DMS 273 treated with DMSO at 0.1 percent for 48 hours (cell line): ENCODE data around the gene HOMER3.
"Not testable (repeated sequence)": the region's sequence is repeated elsewhere in the genome, so short reads cannot be mapped to it uniquely, and the experiment has no call there.

Experiments
- DNase-seq: peaks from one replicate; lab custom pipeline; 2025; lab: John Stamatoyannopoulos, UW

HOMER3 gene

DNA sequence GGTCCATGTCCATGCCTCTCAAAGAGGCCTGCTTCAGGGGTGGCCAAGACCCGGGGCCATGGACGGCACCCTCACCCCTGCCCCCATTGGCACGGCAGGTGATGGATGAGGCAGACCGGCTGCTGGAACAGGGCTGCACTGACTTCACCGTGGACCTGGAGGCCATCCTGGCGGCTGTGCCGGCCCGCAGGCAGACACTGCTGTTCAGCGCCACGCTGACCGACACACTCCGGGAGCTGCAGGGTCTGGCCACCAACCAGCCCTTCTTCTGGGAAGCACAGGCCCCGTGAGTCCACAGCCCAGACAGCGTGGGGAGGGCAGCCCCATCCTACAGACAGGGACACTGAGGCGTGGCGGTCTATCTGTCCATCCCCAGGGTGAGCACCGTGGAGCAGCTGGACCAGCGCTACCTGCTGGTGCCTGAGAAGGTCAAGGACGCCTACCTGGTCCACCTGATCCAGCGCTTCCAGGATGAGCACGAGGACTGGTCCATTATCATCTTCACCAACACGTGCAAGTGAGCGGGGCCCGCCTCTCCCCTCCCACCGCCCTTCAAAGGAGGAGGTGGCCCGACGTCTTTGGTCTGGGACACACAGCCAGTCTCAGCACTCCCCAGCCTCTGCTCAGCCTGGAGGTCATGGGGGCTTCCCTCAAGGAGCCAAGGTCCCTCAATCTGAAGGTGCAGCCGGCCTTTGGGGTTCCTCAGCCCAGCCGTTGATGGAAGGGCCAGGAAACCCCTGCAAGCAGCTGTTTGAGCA, 18.6 kb downstream of the HOMER3 start:
- DNase-seq, result no peak

DNA sequence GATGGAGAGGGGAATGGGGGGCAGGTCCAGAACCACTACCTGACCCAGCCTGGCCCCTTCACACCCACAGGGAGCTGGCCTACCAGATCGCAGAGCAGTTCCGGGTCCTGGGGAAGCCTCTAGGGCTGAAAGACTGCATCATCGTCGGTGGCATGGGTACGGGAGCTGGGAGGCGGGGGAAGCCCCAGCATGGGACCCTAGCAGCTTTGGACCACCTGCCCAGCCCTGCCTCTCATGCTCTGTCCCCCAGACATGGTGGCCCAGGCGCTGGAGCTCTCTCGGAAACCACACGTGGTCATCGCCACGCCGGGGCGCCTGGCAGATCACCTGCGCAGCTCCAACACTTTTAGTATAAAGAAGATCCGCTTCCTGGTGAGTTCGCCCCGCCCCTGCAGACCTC, 19.4 kb downstream of the HOMER3 start:
- no peak for DNase-seq

DNA sequence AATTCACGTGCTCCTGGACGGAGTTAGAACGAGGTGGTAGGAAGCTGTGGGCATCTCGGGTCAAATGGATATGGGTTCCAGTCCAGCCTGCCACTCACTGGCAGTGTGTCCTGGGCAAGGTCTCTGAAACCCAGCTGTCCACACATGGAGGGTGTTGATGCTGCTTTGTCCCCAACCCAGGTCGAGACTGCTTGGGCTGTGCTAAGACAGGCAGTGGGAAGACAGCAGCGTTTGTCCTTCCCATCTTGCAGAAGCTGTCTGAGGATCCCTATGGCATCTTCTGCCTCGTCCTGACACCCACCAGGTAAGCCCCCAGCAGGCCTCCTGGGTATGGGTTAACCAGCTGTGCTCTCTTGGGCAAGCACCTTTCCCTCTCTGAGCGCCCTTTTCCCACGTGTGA, 20.6 kb downstream of the HOMER3 start:
- no peak for DNase-seq

DNA sequence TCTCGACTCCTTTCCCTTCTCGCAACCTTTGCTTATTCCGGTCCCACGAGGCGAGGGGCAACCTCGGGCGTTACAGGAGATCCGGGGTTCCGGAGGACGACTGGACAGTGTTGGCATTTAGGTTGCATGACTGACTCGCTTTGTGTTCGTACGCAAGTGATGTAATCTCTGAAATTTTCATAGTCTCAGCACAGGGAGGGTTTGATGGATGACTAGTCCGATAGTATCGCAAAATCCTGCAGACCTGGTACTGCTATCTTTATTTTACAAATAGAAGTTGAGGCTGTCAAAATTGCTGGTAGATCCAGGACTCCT, 21.2 kb downstream of the HOMER3 start:
- DNase-seq, result no peak

DNA sequence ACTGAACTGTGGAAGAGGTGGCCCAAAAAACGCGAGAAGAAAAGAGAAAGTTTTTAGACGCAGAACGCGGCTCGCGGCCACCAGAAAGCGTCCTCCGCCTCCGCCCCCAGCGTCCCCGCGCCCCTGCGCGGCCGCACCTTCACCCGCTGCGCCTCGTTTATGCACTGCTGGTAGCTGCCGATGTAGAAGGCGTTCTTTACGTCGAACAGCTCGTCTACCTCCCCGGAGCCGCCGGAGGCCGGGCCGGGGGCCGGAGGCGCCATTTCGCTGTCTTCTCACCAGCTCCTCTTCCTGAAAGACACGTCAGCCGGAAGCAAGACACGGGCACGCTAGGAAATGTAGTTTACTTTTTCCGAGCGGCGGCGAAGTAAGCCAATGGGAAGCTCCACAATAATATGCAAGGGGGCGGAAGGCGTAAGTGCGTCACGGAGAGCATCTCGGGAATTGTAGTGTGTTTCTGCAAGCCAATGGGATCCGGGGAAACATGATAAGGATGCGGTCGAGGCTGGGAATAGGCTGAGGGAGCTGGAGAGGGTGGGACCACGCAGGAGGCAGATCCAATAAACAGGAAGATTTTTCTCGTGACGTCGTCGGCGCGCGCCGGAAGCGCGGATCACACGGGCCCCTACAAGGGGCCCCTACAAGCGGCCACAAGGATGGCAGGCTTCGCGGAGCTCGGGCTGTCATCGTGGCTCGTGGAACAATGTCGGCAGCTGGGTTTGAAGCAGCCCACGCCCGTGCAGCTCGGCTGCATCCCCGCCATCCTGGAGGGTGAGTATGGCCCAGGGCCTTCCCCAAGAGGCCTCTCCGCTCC, 21.7 kb downstream of the HOMER3 start, which contains the start of the genes COPE and DDX49:
Gene COPE, minus strand, starts transcription at position 302 of the 814 bp plus-strand sequence. Its CDS starts 39 bp downstream, at position 263.
Gene DDX49, plus strand, starts transcription at position 630 of the 814 bp plus-strand sequence. Its CDS starts 27 bp downstream, at position 657.
- DNase-seq, result peak; percentile 99

DNA sequence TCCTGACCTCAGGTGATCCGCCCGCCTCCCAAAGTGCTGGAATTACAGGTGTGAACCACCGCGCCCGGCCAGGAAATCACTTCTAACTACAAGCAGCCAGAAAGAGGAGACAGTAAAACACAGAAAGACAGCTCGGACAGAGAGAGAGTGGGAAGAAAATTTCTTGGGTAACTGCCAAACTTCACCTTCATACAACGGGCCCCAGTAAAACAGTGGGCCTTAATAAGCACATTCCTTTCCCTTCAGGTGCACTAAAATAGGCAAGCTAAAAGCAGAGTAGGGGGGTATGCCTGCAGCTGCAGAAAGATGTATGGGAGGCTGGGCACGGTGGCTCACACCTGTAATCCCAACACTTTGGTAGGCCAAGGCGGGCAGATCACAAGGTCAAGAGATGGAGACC, 23.4 kb downstream of the HOMER3 start:
- DNase-seq, result not testable (repeated sequence)

DNA sequence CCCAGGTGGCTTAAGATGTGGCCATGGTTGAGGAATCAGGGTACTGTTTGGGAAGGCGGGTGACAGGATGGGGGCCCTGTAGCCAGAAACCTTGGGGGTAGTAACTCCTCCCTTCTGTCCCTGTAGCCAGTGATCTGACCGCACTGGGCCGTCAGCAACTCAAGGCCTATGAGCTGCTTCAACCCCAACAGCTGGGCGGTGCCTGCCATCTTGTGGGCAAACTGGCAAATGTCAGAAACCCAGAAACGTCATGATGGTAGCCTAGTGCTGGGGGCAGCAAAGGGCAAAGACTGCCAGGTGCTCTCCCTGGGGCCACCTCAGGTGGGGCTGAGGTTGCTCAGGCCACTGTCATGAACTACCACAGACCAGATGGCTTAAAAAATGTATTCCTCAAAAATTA, 25.4 kb downstream of the HOMER3 start:
- DNase-seq, result no peak

DNA sequence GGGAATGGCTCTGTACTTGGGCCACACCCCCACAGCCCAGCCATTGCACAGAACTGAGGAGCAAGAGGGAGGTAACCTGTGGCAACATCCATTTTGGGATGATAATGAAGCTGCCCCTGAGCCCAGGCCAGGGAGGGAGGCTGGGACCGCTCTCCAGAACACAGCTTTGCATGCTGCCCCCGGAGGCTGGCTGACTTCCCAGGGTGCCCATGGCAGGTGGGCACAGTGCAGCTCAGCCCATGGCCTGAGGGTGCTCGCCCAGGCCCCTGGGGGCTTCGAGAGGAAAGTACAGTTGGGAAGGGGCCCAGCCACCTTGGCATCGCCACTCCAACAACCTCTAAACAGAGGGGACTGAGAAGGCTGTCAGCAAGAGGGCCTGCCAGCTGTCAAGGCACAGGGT, 27.6 kb downstream of the HOMER3 start:
- no peak for DNase-seq

DNA sequence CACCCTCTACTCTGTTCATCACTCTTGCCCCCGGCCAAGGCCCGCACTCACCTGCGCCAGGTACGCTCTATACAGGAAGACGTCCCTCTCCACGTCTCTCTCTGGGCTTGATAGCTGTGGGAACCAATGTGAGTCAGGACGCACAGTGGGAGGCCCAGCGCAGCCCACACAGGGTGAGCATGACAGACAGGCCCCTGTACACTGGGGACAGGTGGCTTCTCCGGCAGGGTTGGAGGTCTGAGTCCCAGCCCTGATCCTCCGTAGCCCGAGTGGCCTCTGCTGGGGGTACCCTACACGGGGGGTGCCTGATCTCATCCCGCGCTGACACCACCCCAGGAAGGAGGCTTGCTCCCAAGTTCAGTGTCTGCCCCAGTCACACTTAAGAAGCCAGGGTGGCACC, 28.1 kb downstream of the HOMER3 start:
- no peak for DNase-seq

DNA sequence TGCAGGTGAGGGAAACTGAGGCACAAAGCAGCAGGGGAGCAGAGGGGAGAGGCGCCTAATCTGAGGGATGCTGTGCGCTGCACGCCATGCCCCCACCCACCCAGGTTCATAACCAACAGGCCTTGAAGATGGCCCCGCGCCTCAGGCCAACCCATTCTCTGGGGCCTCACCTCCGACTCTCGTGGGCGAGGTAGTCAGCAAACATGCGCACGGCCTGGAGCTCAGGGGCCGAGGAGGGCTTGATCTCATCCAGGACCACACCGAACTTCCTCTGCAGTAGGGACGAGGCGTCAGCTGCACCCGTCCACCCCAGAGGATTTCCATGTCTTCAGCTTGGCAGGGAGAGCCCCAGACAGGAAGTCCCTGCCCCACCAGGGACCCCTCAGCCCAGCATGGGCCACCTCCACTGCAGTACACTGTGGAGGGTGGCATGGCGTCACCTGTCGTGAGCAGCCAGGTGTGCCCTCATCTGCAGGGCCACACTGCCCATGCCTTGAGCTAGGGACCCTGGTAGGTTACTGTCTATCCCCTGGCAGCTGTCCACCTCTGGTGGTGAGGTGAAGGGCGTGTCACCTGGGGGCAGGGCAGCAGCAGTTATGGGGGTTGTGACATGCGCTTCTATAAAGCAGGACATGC, 30.1 kb downstream of the HOMER3 start:
- DNase-seq, result no peak

DNA sequence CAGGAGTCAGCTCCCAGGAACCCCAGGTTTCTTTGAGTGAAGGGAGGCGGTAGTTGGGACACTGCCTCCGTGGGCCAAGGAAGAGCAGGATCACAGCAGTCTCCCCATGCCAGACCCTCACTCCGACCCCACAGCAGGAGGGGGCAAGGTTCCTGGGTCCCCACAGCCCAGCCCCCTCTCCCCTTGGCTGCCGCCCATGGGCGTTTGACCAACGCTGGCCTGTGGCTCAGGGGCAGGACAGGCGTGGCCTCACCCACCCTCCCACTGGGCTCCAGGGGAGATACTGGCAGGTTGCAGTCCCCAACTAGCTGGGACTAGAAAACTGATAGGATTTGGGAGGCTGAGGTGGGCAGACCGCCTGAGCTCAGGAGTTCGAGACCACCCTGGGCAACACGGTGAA, 31.0 kb downstream of the HOMER3 start:
- no peak for DNase-seq

DNA sequence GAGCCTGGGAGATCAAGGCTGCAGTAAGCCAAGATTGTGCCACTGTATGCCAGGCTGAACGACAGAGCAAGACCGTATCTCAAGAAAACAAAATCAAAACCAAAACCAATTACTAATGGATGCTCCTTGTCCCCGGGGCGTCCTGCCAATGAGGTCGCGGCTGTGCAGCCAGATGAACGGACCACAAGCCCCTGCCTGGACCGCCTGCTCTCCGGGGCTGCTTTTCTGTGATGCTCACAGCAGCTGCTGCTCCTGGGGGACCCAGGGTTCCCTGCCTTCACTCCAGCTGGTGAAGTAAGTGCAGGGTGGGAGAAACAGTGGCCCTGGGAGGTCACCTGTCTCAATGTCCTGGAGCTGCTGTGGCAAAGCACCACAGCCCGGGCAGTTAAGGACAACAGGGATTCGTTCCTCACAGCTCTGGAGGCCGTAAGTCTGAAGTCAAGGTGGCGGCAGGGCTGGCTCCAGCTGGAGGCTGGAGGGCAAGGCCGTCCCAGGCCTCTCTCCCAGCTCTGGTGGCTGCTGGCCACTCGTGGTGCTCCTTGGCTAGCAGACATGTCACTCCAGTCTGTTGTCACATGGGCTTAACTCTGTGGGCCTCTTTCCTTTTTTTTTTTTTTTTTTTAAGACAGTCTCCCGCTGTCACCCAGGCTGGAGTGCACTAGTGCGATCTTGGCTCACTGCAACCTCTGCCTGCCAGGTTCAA, 31.9 kb downstream of the HOMER3 start:
- no peak for DNase-seq

DNA sequence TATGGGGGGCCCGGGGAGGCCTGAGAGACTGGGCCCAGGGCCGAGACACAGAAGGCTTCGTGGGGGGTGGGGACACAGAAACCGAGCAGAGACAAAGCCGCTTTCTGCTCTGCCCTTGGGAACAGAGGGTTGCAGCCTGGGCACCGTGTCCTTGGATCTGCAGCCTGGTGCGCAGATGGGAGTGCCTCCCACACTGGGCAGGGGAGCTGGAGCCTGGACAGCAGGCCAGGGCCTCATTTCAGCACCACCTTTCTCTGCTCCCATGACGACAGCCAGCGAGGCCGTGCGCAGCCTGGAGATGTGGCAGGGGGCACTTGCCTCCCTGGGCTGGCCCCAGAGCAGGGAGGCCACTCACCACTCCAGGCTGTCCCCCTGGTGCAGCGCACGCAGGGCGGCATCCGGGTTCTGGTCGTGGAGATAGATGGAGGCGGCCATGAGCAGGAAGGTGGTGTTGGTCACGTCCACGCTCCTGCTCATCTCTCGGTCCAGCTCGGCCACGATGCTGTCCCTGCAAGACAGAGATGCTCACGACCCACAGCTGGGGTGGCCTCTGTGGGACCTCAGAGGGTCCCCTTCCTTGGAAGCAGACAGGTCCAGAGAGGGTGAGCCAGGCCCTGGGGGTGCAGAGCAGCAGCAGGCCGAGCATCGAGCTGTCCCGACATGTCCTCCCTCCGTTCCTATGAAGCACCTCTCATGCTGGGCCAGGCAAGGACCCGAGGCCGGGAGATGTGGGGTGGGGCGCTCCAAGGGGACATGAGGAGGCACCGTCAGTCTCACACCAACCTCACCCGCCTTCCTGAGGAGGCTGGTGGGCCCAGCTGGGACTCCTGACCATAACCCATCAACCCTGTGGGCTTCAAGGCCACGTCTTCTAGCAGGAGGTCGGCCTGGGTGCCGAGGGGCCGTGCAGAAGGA, 34.2 kb downstream of the HOMER3 start:
- DNase-seq, result no peak

DNA sequence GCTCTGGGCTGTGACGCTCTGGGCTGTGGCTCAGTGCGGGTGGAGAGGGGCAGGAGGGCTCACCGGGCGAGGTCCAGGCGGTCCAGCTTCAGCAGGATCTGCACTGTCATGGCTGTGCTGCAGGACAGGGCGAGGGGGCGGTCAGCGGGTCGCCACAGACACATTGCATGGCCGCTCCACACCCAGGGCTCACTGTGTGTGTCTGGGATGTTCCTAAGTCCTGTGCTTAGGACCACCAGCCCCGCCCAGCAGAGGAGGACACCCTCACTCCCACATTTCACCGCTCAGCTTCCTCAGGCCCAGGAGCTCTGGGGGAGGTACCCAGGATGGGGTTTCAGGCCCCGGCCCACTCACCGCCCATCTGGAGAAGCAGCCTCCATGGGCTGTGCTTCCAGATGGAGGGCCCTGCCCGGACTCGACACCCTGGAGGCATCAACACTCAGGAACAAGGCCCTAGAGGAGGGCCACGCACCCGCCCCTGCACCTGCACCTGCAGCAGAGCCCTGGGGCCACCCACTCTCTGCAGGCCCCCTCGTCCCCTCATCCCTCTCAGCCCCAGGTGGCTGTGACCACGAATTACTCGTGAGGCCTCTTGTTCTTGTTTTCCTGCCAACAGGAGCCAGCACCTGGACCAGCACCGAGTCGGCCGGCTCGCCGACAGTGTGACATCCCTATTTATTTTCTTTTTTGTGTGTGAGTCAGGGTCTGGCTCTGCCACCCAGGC, 35.3 kb downstream of the HOMER3 start:
- DNase-seq, result no peak

DNA sequence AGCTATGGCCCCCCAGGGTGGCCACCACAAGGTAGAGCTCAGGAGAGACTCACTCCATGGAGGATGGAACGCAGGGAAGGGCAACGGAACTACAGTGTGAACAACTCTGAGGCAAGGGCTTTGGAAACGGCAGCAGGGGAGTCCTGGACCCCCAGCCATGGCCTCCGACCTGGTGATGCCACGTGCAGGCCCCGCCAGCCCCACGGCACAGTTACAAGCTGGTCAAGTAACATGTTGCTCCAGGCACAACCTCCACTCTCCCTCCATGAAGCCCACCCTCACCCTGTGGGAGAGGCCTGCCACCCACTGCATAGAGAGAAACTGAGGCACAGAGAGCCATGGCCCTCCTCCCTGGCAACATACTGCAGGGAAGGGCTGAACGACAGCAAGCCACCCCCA, 36.0 kb downstream of the HOMER3 start:
- DNase-seq, result no peak

DNA sequence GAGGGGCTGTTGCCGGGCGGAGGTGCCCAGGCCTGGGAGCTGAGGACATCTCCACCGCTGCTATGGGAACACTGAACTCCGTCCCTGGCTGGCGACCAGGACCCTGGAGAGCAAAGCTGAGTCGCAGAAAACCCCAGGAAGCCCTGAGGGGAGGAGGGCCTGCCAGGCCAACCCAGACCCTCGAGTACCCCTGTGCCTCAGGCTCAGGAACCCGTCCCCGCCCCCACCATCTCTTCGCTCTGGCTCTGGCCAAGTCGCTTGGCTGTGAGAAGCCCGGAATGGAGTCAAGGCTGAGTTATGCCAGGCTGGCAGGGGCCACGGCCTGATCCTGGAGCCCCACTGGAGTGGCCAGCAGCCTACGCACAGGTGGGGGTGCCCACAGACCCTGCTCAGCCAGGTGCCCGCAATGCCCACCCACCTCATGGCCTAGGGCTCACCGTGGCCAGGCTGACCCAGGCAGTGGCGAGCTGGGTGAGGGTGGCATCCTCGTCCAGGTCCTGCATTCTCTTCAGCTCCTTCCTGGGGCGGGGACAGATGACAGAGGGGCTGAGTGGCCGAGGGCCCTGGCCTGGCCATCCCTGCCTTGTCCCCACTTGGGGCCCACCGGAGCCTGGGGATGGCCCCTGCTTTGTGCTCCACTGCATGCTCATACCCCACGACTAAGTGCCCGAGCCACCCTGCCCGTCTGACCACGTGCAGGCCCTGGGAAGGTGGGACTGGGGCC, 36.5 kb downstream of the HOMER3 start:
- DNase-seq, result no peak

DNA sequence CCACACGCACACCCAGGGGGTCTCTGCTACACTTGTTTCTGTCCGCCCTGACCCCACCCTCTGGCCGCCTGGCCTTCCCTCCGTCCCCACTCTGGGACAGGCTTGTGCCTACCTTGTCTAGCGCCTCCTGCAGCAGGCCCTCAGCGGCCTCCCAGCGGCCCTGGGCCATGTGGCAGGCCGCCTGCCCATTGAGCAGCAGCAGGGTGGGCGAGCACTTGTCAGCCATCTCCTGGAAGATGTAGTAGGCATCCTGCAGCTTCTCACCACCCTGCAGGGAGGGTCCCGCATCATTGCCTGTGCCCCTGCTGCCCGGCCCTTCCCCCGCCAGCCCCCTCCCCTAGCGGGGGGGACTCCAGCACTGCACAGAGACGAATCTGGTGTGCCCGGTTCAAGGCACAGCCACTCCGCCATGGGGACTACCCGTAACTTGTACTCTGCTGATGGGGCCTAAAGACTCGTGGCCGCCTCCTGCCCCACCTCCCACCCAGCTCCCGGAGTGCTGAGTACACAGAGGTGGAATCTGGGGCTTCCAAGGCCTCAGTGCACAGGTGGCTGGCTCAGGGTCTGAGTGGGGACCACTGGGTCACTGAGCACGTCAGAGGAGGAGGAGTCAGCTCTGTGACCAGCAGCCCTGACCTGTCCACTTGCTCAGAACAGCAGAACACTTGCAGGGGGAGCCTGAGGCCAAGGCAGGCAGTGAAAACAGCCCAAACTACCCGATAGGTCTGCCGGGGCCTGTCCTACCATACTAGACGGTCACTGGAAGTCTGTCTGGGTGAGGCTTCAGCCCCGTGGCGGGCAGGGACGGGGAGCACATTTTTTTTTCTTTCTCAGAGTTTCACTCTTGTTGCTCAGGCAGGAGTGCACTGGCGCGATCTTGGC, 37.6 kb downstream of the HOMER3 start:
- no peak for DNase-seq

DNA sequence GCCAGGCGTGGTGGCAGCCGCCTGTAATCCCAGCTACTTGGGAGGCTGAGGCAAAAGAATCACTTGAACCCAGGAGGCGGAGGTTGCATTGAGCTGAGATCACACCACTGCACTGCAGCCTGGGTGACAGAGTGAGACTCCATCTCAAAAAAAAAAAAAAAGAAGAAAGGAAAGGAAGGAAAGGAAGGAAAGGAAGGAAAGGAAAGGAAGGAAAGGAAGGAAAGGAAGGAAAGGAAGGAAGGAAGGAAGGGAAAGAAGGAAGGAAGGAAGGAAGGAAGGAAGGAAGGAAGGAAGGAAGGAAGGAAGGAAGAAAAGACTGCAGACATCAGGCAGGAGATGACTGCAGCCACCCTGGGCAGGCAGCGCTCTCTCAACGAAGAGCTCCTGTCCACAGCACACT, 38.5 kb downstream of the HOMER3 start:
- not testable (repeated sequence) for DNase-seq

DNA sequence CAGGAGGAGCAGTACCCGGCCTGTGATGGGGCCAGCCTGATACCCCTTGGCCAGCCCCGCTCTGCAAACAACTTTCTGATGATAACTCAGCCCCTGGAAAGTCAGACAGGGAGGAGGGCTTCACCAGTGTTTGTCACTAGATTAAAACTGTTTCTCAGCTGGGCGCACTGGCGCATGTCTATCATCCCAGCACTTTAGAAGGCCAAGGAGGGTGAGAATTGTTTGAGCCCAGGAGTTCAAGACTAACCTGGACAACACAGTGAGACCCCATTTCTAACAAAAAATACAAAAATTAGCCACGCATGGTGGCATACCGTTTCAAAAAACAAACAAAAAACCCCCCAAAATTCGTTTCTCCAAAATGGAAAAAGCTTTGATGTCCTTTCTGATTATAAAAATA, 39.5 kb downstream of the HOMER3 start:
- DNase-seq, result no peak
